Measurements from ENCODE around the gene ATPAF1. TPM values are rescaled to one million over a fixed set of nuclear protein-coding genes. Genes with fewer than 3 reads are reported as not detected.

ATPAF1 gene
- total and polyA plus RNA-seq, 8 donors, result 32.6 to 88.8 (median 39.3) TPM

DNA sequence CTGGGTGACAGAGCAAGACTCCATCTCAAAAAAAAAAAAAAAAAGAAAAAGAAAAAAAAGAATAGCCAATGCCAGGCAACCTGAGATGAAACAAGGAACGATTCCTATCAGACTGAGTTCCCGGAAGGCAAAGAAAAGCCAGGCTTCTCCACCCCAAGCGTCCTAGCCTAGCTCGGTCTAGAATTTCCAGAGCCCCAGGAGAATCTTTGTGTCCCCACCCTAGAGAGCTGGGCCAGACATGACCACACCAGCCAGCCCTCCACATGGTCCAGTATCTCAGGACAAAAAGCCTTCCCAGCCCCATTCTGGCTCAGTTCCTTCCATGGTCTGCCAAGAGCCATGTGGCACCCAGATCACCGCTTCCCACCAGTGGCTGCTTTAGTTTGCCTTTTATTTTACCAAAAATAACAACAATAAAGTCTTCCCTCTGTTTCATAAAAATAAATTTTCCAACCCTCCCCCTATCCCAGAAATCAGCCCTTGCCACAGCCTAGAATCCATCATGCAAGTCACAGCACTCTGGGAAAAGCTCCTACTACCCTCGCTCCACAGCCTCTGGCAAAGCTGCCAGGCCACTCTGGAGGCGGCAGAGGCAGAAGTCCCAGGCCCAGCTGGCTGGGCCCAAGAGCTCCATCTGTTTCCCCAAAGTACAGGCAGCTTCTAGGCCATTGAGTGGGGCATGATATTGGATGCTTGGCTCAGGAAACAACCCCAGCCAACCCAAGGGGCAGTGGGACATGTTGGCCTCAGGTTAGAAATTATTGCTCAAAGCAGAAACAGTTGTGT lies 60.6 kb downstream of the ATPAF1 start:
- H3K36me3 ChIP-seq, result peaks cover 28 to 48% (median 42%) of the 10 kb centered on the region in 4 donors
- H3K27me3 ChIP-seq, result no peaks in the 10 kb centered on the region
- TF ChIP-seq, protein P1, sequence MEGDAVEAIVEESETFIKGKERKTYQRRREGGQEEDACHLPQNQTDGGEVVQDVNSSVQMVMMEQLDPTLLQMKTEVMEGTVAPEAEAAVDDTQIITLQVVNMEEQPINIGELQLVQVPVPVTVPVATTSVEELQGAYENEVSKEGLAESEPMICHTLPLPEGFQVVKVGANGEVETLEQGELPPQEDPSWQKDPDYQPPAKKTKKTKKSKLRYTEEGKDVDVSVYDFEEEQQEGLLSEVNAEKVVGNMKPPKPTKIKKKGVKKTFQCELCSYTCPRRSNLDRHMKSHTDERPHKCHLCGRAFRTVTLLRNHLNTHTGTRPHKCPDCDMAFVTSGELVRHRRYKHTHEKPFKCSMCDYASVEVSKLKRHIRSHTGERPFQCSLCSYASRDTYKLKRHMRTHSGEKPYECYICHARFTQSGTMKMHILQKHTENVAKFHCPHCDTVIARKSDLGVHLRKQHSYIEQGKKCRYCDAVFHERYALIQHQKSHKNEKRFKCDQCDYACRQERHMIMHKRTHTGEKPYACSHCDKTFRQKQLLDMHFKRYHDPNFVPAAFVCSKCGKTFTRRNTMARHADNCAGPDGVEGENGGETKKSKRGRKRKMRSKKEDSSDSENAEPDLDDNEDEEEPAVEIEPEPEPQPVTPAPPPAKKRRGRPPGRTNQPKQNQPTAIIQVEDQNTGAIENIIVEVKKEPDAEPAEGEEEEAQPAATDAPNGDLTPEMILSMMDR (IDR thresholded peaks at IDR 0.05), result no peak
- no peak for TF ChIP-seq EP300 (IDR thresholded peaks at IDR 0.05)
- no peak for TF ChIP-seq POLR2A (IDR thresholded peaks at IDR 0.05)
- TF ChIP-seq POLR2AphosphoS5 (IDR thresholded peaks at IDR 0.05), result no peak
- H3K4me1 ChIP-seq, result peaks cover 26 to 49% (median 35%) of the 10 kb centered on the region in 4 donors
- no peak for DNase-seq
- peak overlapping the region in 1 of 5 donors; percentile 15 for H3K27ac ChIP-seq
- WGBS, 5 donors, result 79 to 92% (median 85%) methylated on average over 7 of the region's 7 CpGs
- H3K9me3 ChIP-seq, result no peaks in the 10 kb centered on the region
- intact Hi-C loops (cut with DNase I; ENCODE audit: low total_unique reads), result no loop called here
- H3K4me3 ChIP-seq, result no peak overlapping the region

DNA sequence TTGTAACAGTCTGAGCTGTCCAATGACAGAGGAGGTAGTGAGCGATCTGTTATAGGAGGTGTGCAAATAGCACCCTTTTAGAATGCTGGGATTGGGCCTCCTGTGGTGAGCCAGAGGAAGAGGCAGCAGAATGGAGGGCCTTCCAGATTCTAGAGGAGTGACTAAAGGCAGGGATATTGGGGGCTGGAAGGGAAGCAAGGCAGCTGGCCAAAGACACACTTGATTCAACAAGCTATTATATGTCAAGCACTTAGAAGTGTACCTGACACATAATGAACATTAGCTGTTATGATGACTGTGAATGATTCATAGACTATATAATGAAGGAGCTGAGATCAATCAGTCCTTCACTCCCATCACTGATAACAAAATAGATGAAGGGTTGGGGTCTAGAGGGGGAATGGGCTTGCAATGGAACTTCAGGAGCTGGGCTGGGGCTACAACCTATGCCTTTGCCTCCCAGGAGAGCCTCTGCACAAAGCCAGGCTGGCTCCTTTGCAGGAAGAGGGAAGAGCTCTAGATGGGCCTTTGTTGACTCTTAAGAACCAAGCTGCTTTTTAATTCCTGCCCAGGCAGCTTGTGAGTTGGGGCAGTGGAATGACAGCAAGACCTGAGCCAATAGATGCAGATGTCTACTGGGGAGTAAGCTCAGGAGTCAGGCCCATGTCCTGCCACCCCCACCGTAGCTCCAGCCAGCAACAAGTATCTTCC lies 61.8 kb downstream of the ATPAF1 start:
- Histone ChIP-seq H3K27ac (no peak overlapping the region), H3K4me1 (peaks cover 28 to 49% (median 37%) of the 10 kb centered on the region in 4 donors)
- 93 to 100% (median 97%) methylated on average over 2 of the region's 2 CpGs for WGBS, 5 donors

DNA sequence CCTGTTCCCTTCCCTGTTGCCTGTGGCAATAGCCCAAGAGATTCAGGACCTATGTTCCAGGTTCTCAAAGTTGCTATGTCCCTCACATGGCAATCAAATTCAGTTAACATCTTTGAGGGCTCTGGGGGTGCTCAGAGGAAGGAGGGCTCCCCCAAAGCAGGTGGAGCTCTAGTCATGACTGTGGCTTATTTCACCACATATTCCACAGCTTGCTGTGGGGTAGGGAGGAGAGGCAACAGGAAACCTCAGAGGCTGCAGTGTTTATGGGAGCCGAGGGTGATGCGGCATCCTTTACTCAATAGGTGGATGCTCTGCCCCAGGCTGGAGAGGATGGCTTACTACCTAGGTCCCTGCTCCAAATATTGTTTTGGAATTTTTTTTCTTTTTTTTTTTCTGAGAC lies 62.9 kb downstream of the ATPAF1 start:
- no peak for DNase-seq
- Histone ChIP-seq H3K9me3 (no peaks in the 10 kb centered on the region), H3K4me3 (no peak overlapping the region), H3K27me3 (no peaks in the 10 kb centered on the region), H3K36me3 (peaks cover 22 to 28% (median 26%) of the 10 kb centered on the region in 4 donors), H3K27ac (peak overlapping the region in 2 of 5 donors; percentile 88 to 89), H3K4me1 (peaks cover 30 to 53% (median 40%) of the 10 kb centered on the region in 4 donors)
- WGBS, 5 donors, result 63 to 85% (median 78%) methylated on average over 2 of the region's 2 CpGs
- TF ChIP-seq EP300 (IDR thresholded peaks at IDR 0.05), result no peak
- TF ChIP-seq POLR2AphosphoS5 (IDR thresholded peaks at IDR 0.05), result no peak
- TF ChIP-seq, protein P1 (IDR thresholded peaks at IDR 0.05), result no peak
- no peak for TF ChIP-seq POLR2A (IDR thresholded peaks at IDR 0.05)
- intact Hi-C loops (cut with DNase I; ENCODE audit: low total_unique reads), result no loop called here

More for the DNA sequence above, 61.8 kb downstream of the ATPAF1 start:
- no peak for DNase-seq
- Histone ChIP-seq H3K9me3 (no peaks in the 10 kb centered on the region), H3K4me3 (no peak overlapping the region), H3K36me3 (peaks cover 23 to 38% (median 33%) of the 10 kb centered on the region in 4 donors), H3K27me3 (no peaks in the 10 kb centered on the region)
- TF ChIP-seq POLR2A (IDR thresholded peaks at IDR 0.05) (no peak), EP300 (IDR thresholded peaks at IDR 0.05) (no peak), POLR2AphosphoS5 (IDR thresholded peaks at IDR 0.05) (no peak)
- intact Hi-C loops (cut with DNase I; ENCODE audit: low total_unique reads), result no loop called here

DNA sequence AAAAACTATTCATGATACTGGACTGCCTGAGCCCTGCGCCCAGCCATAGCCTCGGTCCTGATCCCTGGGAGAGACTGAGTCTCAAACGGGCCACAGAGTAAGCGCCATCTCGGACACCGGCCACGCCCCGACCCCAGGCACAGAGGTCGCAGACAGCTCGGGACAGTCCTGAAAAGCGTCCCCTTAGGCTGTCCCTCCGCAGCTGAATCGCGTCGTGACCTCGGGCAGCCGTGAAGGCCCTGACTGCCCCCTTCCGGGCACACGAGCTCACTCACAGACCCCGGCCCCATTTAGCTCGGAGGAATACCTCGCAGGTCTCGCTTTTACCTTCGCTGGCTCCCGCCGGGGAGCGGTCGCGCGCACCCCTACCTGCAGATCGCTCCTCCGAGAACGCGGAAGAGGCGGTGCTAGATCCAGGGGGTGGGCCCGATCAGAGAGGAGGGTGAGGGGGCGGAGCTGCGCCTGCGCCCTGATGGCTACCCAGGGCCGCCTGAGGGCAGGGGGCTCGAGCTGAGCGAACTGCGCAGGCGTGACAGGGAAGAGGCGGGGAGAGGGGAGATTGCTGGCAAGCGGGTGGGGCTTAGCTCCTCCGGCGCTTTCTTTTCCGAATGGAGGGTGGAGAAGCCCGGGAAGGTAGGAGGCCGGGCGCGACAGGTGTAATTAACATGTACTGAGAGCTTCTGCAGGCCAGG lies 64.2 kb downstream of the ATPAF1 start, which contains the start of gene MKNK1:
Gene MKNK1, minus strand, starts transcription at position 411 of the 692 bp plus-strand sequence. CDS start 20,941 bp downstream, outside the sequence.
- Histone ChIP-seq H3K36me3 (peaks cover 10 to 16% (median 15%) of the 10 kb centered on the region in 4 donors), H3K27ac (peak within 1 kb of the TSS; percentile 86 to 94 (median 88)), H3K4me1 (peaks cover 30 to 65% (median 48%) of the 10 kb centered on the region in 4 donors), H3K27me3 (no peaks in the 10 kb centered on the region), H3K9me3 (no peaks in the 10 kb centered on the region), H3K4me3 (peak within 1 kb of the TSS; percentile 65 to 87 (median 72))
- DNase-seq, result peak; percentile 99
- TF ChIP-seq EP300 (IDR thresholded peaks at IDR 0.05) (no peak), POLR2AphosphoS5 (IDR thresholded peaks at IDR 0.05) (peak; percentile 84 to 99 (median 95)), POLR2A (IDR thresholded peaks at IDR 0.05) (peak in 2 of 4 donors; percentile 75 to 78)
- TF ChIP-seq, protein P1 (IDR thresholded peaks at IDR 0.05), result peak in 1 of 7 experiments; percentile 23
- intact Hi-C loops (cut with DNase I; ENCODE audit: low total_unique reads), result no loop called here
- WGBS, 5 donors, result 0 to 2% (median 1%) methylated on average over 37 to 53 of the region's 53 CpGs

Measured in stomach (tissue), 9 donors.